GM12878 (cell line): ENCODE data around the gene CTBP1. TPM values are rescaled to one million over a fixed set of nuclear protein-coding genes. Genes with fewer than 3 reads are reported as not detected.

Experiments used
- BCL11A ChIP-seq: IDR thresholded peaks from 2 replicates; pipeline ENCODE4 v1.6.1; 2011; ENCODE audit warnings: low read depth, low read length
- CREB1 ChIP-seq: IDR thresholded peaks from 2 replicates; pipeline ENCODE4 v1.6.1; 2012; ENCODE audit warnings: low read depth, mild to moderate bottlenecking, inconsistent platforms
- IKZF1 ChIP-seq: fragments of 450-650 bp; conservative IDR thresholded peaks from 2 replicates; pipeline ENCODE4 v1.6.1; 2017; ENCODE audit warnings: antibody characterized with exemption, mild to moderate bottlenecking
- RUNX3 ChIP-seq: IDR thresholded peaks from 2 replicates; pipeline ENCODE4 v1.6.1; 2012; ENCODE audit warnings: low read length, inconsistent platforms
- YBX1 ChIP-seq: fragments of 450-650 bp; IDR thresholded peaks from 2 replicates; pipeline ENCODE4 v1.6.1; 2016; ENCODE audit warnings: antibody characterized with exemption
- polyA plus RNA-seq, 11 experiments: library from polyadenylated mRNA; depleted of rRNA in 4 of 11; unstranded in 6 of 11; stranded (reverse) in 5 of 11; fragments of >200 nt; fragmentation: Nextera tagmentation in 4 of 11; fragmentation: Illumina TruSeq in 1 of 11; extraction: Ambion mirVana in 4 of 11; extraction: Trizol in 1 of 11; gene quantifications; 1 replicate in 1 of 11; 2 replicates in 10 of 11; pipeline versions ENCODE4 v1.2.1 to v1.2.3, GENCODE V29; 2011 to 2016; ENCODE audit warnings: inconsistent platforms in 2 of 11, missing spikeins in 2 of 11, low read depth in 1 of 11
- total RNA-seq, 4 experiments: library from RNA; depleted of rRNA in 3 of 4; stranded (reverse); fragments of >200 nt in 3 of 4; fragmentation: Illumina TruSeq in 1 of 4; extraction: Trizol in 1 of 4; gene quantifications; 2 replicates each; pipeline versions ENCODE4 v1.2.1 to v1.2.3, GENCODE V29; 2013 to 2021
- TF ChIP-seq, protein P1 (sequence below): fragments of 150-350 bp; IDR thresholded peaks from 2 replicates; pipeline ENCODE4 v1.6.1; 2014; ENCODE audit warnings: mild to moderate bottlenecking, low read depth, low read length
- TF ChIP-seq, protein P2 (sequence below): fragments of 450-650 bp; IDR thresholded peaks from 2 replicates; pipeline ENCODE4 v1.6.1; 2018; ENCODE audit warnings: mild to moderate bottlenecking, low read depth, moderate library complexity; ENCODE audit not compliant: partially characterized antibody

CTBP1 gene
- total and polyA plus RNA-seq, 10 of the 15 experiments (the other 5 are each of a cell fraction or from before 2014, with no cell fraction given), result 7.4 to 182 (median 63.1) TPM

- TF ChIP-seq, protein P1, sequence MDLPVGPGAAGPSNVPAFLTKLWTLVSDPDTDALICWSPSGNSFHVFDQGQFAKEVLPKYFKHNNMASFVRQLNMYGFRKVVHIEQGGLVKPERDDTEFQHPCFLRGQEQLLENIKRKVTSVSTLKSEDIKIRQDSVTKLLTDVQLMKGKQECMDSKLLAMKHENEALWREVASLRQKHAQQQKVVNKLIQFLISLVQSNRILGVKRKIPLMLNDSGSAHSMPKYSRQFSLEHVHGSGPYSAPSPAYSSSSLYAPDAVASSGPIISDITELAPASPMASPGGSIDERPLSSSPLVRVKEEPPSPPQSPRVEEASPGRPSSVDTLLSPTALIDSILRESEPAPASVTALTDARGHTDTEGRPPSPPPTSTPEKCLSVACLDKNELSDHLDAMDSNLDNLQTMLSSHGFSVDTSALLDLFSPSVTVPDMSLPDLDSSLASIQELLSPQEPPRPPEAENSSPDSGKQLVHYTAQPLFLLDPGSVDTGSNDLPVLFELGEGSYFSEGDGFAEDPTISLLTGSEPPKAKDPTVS, result no peak
- TF ChIP-seq BCL11A (peak; percentile 49; the same call in 1 of the 2 replicates), CREB1 (0 out of 2 replicates have a peak, but pooled peaks have one; percentile 22), IKZF1 (no peak), RUNX3 (peak; percentile 46; the same call in 1 of the 2 replicates), YBX1 (no peak)
- TF ChIP-seq, protein P2, sequence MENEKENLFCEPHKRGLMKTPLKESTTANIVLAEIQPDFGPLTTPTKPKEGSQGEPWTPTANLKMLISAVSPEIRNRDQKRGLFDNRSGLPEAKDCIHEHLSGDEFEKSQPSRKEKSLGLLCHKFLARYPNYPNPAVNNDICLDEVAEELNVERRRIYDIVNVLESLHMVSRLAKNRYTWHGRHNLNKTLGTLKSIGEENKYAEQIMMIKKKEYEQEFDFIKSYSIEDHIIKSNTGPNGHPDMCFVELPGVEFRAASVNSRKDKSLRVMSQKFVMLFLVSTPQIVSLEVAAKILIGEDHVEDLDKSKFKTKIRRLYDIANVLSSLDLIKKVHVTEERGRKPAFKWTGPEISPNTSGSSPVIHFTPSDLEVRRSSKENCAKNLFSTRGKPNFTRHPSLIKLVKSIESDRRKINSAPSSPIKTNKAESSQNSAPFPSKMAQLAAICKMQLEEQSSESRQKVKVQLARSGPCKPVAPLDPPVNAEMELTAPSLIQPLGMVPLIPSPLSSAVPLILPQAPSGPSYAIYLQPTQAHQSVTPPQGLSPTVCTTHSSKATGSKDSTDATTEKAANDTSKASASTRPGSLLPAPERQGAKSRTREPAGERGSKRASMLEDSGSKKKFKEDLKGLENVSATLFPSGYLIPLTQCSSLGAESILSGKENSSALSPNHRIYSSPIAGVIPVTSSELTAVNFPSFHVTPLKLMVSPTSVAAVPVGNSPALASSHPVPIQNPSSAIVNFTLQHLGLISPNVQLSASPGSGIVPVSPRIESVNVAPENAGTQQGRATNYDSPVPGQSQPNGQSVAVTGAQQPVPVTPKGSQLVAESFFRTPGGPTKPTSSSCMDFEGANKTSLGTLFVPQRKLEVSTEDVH, result no peak
Observed at GRCh38 chr4:1187182-1187581, 61.7 kb downstream of the CTBP1 start (continued).
